GM21367 (cell line): Measurements from ENCODE around the gene MAP7D1.
"Not testable (repeated sequence)": the region's sequence is repeated elsewhere in the genome, so short reads cannot be mapped to it uniquely, and the experiment has no call there.

ENCODE experiments used
- ATAC-seq: cut with Tn5 transposase; IDR thresholded peaks from one replicate; pipeline ENCODE4 v1.9.1; 2021; ENCODE audit not compliant: unreplicated experiment

The MAP7D1 gene

DNA sequence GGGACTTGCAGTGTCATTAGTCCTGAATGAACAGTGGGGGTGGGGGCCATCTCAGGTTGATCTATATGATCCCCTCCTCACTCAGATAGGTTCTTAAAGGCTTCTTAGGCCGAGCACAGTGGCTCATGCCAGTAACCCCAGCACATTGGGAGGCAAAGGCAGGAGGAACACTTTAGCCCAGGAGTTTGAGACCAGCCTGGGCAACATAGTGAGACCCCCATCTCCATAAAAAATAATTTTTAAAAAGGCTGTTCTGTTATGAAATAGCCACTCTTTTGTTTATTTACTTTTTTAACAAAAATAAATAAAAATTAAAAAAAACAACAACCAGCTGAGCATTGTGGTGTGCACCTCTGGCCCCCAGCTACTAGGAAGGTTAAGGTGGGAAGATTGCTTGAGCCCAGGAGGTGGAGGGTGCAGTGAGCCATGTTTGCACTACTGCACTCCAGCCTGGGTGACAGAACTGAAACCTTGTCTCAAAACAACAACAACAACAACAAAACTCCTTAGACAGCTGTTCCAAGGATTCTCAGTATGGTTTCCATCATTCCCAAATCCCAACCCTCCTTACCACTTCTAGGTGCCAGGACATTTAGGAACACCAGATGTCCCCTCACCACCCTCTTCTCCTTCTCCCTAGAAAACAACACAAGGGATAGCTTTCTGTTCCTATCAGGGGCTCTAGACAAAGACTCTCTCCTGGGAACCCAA lies 4.7 kb upstream of the MAP7D1 start:
- no peak for ATAC-seq

- no peak for ATAC-seq
These were observed 4.1 kb upstream of the MAP7D1 start for GRCh38 chr1:36151845-36152203.

- no peak for ATAC-seq
These were observed 2.5 kb upstream of the MAP7D1 start for GRCh38 chr1:36153476-36153875.

DNA sequence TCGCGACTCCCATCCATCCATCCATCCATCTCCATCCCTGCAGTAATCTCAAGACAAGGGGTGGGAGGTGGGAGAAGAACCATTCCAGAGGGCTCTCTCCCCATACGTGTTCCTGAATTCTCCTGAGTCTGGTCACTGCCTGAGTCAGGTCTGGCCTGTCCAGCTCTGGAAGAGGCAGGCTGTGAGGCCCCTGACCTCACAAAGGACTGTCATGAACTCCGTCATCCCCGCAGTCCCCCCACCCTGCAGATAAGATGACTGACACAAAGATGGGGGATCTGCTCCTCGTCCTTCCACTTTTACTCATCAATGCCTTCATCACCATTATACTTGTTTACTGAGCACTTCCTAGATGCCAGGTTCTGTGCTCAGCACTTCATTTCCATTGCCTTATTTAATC lies 1.6 kb upstream of the MAP7D1 start:
- no peak for ATAC-seq

DNA sequence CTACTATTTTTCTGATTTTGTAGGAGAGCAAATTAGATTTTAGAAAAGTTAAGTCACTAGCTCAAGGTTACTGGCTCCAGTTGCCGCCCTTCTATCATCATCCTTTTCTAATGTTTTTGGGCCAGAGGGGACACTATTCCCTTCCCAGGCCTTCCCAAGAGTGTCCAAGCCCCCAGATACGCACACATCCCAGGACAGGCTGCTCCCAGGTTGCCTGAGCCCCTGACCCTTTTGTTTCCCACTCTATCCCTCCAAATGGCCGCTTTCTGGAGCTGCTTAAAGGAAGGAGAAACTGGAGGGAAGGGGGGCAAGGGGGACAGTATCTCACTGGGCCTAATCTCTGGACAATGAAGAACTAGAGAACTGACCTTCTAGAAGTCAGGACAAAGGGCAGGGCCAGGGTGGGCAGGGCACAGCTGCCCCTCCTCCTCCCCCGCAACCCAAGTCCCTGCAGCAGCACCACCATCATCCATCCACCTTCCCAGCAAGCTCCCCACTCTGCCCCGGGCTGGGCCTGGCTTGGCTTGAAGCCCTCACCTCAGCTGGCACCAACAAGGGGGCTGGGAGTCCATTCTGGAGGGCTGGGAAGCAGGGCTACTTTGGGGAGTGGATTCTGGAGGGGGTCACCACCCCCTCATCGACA lies 1.1 kb upstream of the MAP7D1 start:
- no peak for ATAC-seq

- ATAC-seq: no peak
These were observed 562 bp downstream of the MAP7D1 start for GRCh38 chr1:36156329-36157114.

GRCh38 chr1:36157115-36157903 lies 1.3 kb downstream of the MAP7D1 start:
- no peak for ATAC-seq

DNA sequence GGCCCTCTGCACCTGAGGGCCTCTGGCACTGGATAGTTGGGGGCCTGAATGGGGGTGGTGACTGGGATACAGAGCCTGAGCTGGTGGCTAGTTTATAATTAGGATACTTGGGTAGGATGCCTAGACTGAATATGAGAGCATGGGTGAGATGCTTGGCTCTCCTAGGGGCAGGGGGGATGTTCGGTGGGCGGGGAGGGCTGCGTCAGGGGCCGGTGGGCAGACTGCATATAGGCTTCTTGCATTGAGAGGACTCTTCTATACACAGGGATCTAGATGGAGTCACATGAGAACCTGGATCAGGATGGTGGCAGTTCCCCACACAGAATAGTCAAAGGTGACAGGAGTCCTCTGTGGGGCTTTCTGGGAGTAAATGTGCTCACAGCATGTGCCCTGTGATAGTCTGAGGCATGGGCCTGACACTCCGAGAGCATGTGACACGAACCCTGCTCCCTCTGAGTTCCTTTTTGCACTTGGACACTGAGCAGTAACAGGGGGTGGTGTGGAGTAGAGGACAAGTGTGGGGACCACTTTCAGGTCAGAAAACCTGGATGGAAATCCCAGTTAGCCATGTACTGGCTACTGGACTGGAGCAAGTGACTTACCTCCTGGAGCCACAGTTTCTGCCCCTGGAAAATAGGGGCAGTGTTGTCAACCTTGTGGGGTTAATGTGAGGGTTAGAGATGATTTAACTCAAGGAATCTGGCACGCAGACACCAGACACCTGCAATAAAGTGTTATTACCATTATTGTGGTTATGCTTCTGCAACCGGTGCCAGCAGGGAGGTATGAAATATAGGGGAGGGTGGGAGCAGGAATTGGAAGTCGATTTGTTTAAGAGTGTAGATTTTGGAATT lies 2.2 kb downstream of the MAP7D1 start:
- no peak for ATAC-seq

- ATAC-seq: not testable (repeated sequence)
These were observed 2.9 kb downstream of the MAP7D1 start for GRCh38 chr1:36158827-36159252.

DNA sequence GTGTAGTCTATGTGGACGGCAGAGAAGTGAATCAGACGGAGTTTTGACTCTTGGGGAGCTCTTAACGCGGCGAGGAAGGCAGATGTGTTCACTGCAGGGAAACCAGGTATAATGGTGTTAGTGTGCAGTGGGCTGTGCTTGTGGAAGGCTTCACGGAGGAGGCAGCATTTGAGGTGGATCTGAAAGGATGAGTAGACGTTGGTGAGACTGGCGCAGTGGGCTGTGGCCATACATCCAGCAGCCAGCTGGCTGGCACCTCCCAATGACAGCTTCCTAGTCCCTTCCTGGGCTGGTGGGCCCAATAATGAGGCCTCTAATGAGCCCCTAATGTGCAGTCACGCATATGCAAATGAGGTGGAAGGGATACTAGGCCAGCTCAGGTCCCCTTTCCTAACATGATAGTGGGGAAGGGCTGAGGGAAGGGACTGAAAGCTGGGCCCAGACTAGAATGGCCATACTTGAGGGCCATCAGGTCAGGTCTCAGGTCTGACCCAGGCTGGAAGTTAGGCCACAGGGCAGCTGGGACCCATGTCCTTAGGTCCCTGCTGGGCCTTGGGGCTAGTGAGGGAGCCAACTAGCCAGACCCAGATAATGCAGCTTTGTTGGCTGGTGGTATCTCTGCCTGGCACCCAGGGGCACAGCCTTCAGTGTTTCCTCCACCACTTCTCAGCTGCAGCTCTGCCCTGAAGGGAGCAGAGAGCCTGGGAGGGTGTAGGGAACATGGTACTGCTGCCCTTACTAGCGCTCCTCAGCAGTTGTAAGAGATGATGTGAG lies 3.8 kb downstream of the MAP7D1 start:
- no peak for ATAC-seq

- no peak for ATAC-seq
These were observed 4.5 kb downstream of the MAP7D1 start for GRCh38 chr1:36160388-36160948.

GRCh38 chr1:36160949-36161485 lies 5.1 kb downstream of the MAP7D1 start:
- ATAC-seq: no peak

- ATAC-seq: peak; percentile 36
These were observed 5.9 kb downstream of the MAP7D1 start for GRCh38 chr1:36161641-36162531.

DNA sequence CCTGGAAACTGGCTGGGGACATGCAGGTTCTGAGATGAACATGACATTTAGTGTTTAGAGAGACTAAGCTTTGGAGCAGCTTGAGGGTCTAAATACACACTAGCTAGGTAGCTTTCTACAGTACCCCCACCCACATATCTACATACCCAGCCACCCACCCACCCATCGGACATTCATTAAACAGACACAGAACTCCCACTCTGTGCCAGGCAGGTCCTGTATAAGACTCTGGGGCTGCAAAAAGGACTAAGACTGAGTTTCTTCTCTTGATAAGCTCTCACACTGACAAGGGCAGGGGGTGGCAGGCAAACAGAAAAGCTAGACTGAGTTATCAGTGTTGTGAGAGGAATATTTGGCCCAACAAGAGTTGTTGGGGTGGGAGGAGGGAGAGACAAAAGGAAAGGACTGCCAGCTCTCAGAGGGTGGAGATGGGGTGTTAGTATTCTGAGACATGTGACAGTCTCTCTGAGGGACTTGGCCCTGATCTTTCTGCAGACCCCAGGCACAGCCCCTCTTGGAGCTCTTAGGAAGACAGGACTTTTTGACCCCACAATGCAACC lies 6.8 kb downstream of the MAP7D1 start:
- ATAC-seq: no peak

GRCh38 chr1:36163426-36163825 lies 7.5 kb downstream of the MAP7D1 start:
- ATAC-seq: no peak

- no peak for ATAC-seq
These were observed 8.4 kb downstream of the MAP7D1 start for GRCh38 chr1:36164361-36164760.

DNA sequence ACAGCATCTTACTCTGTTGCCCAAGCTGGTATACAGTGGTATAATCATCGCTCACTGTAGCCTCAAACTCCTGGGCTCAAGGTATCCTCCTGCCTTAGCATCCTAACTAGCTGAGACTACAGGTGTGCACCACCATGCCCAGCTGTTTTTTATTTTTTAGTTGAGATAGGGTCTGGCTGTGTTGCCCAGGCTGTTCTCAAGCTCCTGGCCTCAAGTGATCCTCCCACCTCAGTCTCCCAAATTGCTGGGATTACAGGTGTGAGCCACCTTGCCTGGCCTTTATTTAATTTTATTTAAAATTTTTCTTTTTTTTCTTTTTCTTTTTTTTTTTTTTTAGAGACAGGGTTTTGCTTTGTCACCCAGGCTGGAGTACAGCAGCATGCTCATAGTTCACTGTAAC lies 9.2 kb downstream of the MAP7D1 start:
- ATAC-seq: no peak

DNA sequence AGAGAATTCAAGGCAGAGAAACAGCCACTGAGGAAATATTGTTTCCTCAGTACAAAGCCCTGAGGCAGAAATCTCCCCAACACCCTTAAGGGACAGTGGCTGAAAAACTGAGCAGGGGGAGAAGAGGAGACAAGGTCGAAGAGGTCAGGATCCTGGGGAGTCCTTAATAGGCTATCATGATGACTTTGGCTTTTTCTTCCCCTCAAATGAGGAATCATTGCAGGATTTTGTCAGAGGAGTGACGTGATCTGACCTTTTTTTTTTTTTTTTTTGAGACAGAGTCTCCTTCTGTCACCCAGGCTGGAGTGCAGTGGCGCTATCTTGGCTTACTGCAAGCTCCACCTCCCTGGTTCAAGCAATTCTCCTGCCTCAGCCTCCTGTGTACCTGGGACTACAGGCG lies 10.2 kb downstream of the MAP7D1 start:
- no peak for ATAC-seq
